Neuronal stem cell (in vitro differentiated cells): ENCODE measurements around the gene CCDC9B.
A peak's percentile ranks its signal among the peaks of the same experiment; 100 is the strongest.

Experiments used
- DNase-seq: peaks from one replicate; pipeline ENCODE4 v3.0.0-alpha.2; 2013; ENCODE audit warnings: low spot score
- H2AFZ ChIP-seq: one replicate; pipeline ENCODE4 v1.6.1; 2013; ENCODE audit warnings: mild to moderate bottlenecking, low read length, inconsistent platforms
- H2AK5ac ChIP-seq: 2 replicates; pipeline ENCODE4 v1.6.1; 2013; ENCODE audit warnings: low read depth, mild to moderate bottlenecking, inconsistent platforms, low read length, moderate library complexity, mixed read lengths
- H2BK120ac ChIP-seq: 2 replicates; pipeline ENCODE4 v1.6.1; 2013; ENCODE audit warnings: low read depth, mild to moderate bottlenecking, inconsistent platforms, low read length, moderate library complexity, mixed read lengths
- H2BK12ac ChIP-seq: one replicate; pipeline ENCODE4 v1.6.1; 2013; ENCODE audit warnings: low read length, inconsistent platforms
- H2BK15ac ChIP-seq: 2 replicates; pipeline ENCODE4 v1.6.1; 2013; ENCODE audit warnings: mild to moderate bottlenecking, low read length, inconsistent platforms, mixed read lengths
- H2BK5ac ChIP-seq: one replicate; pipeline ENCODE4 v1.6.1; 2013; ENCODE audit warnings: inconsistent platforms, mild to moderate bottlenecking, low read length, moderate library complexity
- H3K14ac ChIP-seq: one replicate; pipeline ENCODE4 v1.6.1; 2013; ENCODE audit warnings: low read length, inconsistent platforms
- H3K18ac ChIP-seq: 2 replicates; pipeline ENCODE4 v1.6.1; 2013; ENCODE audit warnings: low read length, inconsistent platforms
- H3K23ac ChIP-seq: 2 replicates; pipeline ENCODE4 v1.6.1; 2013; ENCODE audit warnings: low read depth, mild to moderate bottlenecking, mixed read lengths, low read length, inconsistent platforms; ENCODE audit not compliant: poor library complexity
- H3K27ac ChIP-seq: replicated peaks from 3 replicates; pipeline ENCODE4 v1.5.1; 2013; ENCODE audit warnings: low read length, inconsistent platforms
- H3K27me3 ChIP-seq, 3 experiments: 2 replicates each; pipeline ENCODE4 v1.6.1; 2013; ENCODE audit warnings: low read length in 3 of 3, mild to moderate bottlenecking in 2 of 3, inconsistent platforms in 1 of 3, low read depth in 1 of 3, mixed read lengths in 1 of 3, moderate library complexity in 1 of 3; ENCODE audit not compliant: control insufficient read depth in 3 of 3, insufficient read depth in 3 of 3
- H3K36me3 ChIP-seq, 2 donors: replicated peaks in 1 of 2; 2 replicates each; pipeline ENCODE4 v1.6.1; 2013; ENCODE audit warnings: low read length in 2 of 2; ENCODE audit not compliant: control insufficient read depth in 2 of 2, insufficient read depth in 2 of 2
- H3K4ac ChIP-seq: 2 replicates; pipeline ENCODE4 v1.6.1; 2013; ENCODE audit warnings: inconsistent platforms, mild to moderate bottlenecking, low read length, moderate library complexity
- H3K4me1 ChIP-seq, 2 donors: 1 replicate in 1 of 2; 2 replicates in 1 of 2; pipeline ENCODE4 v1.6.1; 2013; ENCODE audit warnings: low read length in 2 of 2, low read depth in 1 of 2; ENCODE audit not compliant: control insufficient read depth in 2 of 2, insufficient read depth in 1 of 2
- H3K4me2 ChIP-seq: one replicate; pipeline ENCODE4 v1.6.1; 2013; ENCODE audit warnings: mild to moderate bottlenecking, low read length, inconsistent platforms; ENCODE audit not compliant: insufficient read depth, poor library complexity, severe bottlenecking
- H3K4me3 ChIP-seq, 2 donors: 2 replicates each; pipeline ENCODE4 v1.5.1; 2013; ENCODE audit warnings: low read length in 2 of 2, mild to moderate bottlenecking in 2 of 2, inconsistent platforms in 1 of 2, moderate library complexity in 1 of 2
- H3K79me1 ChIP-seq: one replicate; pipeline ENCODE4 v1.6.1; 2013; ENCODE audit warnings: low read depth, mild to moderate bottlenecking, inconsistent platforms, low read length, moderate library complexity
- H3K9ac ChIP-seq: one replicate; pipeline ENCODE4 v1.6.1; 2013; ENCODE audit warnings: mild to moderate bottlenecking, low read depth, low read length, inconsistent platforms; ENCODE audit not compliant: poor library complexity
- H3K9me3 ChIP-seq, 2 donors: replicated peaks in 1 of 2; 2 replicates each; pipeline versions ENCODE3 to v1.6.1; 2013; ENCODE audit warnings: low read length in 2 of 2, mild to moderate bottlenecking in 2 of 2, inconsistent platforms in 1 of 2, low read depth in 1 of 2, mixed read lengths in 1 of 2, moderate library complexity in 1 of 2; ENCODE audit not compliant: control insufficient read depth in 2 of 2, insufficient read depth in 1 of 2
- H4K8ac ChIP-seq: one replicate; pipeline ENCODE4 v1.6.1; 2013; ENCODE audit warnings: low read depth, mild to moderate bottlenecking, inconsistent platforms, low read length, moderate library complexity
- H4K91ac ChIP-seq: one replicate; pipeline ENCODE4 v1.6.1; 2013; ENCODE audit warnings: low read length, low read depth, mild to moderate bottlenecking, inconsistent platforms; ENCODE audit not compliant: poor library complexity
- WGBS, 2 donors: extraction: QIAGEN DNeasy Blood & Tissue Kit; methylation state at CpG; one replicate each; pipeline ENCODE4 v1.1.7; 2013; ENCODE audit warnings: missing lambda C conversion rate in 2 of 2, mixed read lengths in 1 of 2; ENCODE audit not compliant: insufficient read length in 2 of 2, insufficient replicate concordance in 1 of 2; ENCODE audit errors: extremely low coverage in 2 of 2; 5-methylcytosine and 5-hydroxymethylcytosine counted together

The CCDC9B gene

DNA sequence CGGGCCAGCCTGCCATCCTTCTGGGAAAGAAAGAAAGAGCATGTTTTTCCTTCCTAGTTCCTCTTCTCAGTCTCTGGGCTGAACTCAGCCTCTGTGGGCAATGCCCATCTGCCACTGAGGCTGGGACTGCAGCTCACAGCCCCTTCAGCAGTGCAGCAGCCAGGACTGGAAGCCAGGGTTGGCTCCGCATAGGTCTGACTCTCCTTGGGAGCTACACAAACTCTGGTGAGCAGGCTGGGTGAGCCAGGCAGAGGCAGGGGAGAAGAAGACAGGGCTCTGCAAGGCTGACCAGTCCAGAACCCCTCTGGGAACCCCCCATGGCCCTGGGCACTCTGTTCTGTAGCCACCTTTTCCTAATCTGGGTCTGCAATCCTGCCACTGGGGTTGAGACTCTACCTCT, 20.9 kb upstream of the CCDC9B start:
- Histone ChIP-seq H3K18ac (no peak overlapping the region), H3K27me3 (peaks cover 0 to 82% (median 25%) of the 10 kb centered on the region in 3 experiments)

DNA sequence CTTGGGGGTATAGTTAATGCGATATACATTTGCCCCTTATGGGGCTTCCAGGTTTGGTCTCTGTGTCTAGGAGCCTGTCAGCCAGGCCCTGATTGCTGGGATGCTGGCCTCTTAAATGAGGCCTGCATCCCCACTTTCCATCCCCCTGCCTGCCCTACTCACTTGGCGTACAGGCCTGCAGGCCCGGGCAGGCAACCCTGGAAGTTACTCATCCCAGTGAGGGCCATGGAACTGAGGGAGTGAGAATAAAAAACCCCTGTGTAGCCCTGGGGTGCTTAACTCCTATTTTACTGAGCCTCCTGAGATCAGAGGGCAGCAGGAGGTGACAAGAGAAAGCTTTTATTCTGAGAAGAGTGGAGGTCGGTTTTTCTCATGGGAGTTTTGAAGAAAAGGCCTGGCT, 19.3 kb upstream of the CCDC9B start:
- no peak overlapping the region for H3K14ac ChIP-seq
- no peak overlapping the region for H2AFZ ChIP-seq
- no peak overlapping the region for H3K4me3 ChIP-seq
- no peak overlapping the region for H3K4ac ChIP-seq
- H3K36me3 ChIP-seq, result no peaks in the 10 kb centered on the region
- no peak overlapping the region for H2BK15ac ChIP-seq
- no peak overlapping the region for H3K4me2 ChIP-seq
- DNase-seq, result no peak
- peaks cover 9 to 10% of the 10 kb centered on the region in 2 donors for H3K4me1 ChIP-seq
- no peak overlapping the region for H3K18ac ChIP-seq
- H2BK12ac ChIP-seq, result no peak overlapping the region
- no peak overlapping the region for H2BK120ac ChIP-seq
- H3K23ac ChIP-seq, result no peak overlapping the region
- peaks cover 0 to 80% (median 21%) of the 10 kb centered on the region in 3 experiments for H3K27me3 ChIP-seq
- H3K79me1 ChIP-seq, result no peaks in the 10 kb centered on the region
- no peak overlapping the region for H3K27ac ChIP-seq
- no peak overlapping the region for H3K9ac ChIP-seq
- no peak overlapping the region for H2AK5ac ChIP-seq
- no peak overlapping the region for H2BK5ac ChIP-seq
- H4K91ac ChIP-seq, result no peak overlapping the region
- no peak overlapping the region for H4K8ac ChIP-seq
- no peaks in the 10 kb centered on the region for H3K9me3 ChIP-seq
- WGBS, 2 donors, result no CpG with 5 or more reads among the region's 4 CpGs

More for the DNA sequence above, 20.9 kb upstream of the CCDC9B start:
- Histone ChIP-seq H3K36me3 (no peaks in the 10 kb centered on the region), H2BK120ac (no peak overlapping the region), H2BK15ac (no peak overlapping the region), H3K9ac (no peak overlapping the region), H4K8ac (no peak overlapping the region), H3K9me3 (no peaks in the 10 kb centered on the region), H3K79me1 (no peaks in the 10 kb centered on the region), H3K4me2 (no peak overlapping the region), H2BK5ac (no peak overlapping the region), H3K14ac (no peak overlapping the region), H3K27ac (no peak overlapping the region), H3K4me1 (peaks cover 9 to 10% of the 10 kb centered on the region in 2 donors), H3K23ac (no peak overlapping the region), H2BK12ac (no peak overlapping the region), H2AK5ac (no peak overlapping the region), H3K4me3 (no peak overlapping the region), H2AFZ (no peak overlapping the region), H3K4ac (no peak overlapping the region), H4K91ac (no peak overlapping the region)
- DNase-seq, result no peak
- WGBS, 2 donors, result no CpG with 5 or more reads among the region's 2 CpGs

DNA sequence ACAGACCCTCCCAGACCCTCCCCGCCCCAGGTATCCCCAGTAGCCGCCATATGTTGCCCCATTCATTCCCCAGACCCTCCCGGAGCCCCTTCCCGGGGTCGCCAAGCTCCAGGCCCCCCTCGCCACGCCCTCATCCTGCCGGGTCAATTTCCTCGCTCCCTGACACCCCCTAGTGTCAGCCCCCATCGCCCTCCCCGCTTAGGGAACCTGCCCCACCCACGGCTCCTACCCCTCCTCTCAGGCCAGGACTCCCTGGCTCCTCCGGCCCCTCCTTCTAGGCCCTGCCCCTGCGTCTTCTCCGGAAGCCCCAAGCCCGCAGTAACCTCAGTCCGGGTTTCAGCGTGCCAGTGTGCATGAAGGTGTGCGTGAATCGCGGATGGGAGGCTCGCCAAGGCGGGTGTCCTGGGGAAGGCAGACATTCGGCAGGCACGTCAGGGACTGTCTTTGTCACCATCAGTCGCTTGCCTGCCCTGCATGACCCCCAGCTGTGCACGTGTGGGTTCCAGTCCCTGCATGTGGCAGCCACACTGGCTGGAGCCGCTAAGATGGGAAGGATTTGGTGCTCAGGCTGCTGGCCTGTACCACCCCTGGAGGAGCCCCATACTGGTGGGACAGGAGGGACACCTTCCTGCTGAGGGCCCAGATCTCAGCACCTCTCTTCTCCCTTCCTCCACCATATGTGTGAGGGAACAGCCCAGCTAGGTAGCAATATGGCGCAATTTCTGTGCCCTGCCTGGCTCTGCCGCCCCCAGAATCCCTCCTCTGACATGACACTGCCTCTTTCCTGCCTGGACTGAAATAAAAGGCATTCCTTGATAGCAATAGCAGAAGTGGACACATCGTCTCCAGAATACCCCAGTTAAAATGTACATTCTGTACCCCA, 18.0 kb upstream of the CCDC9B start:
- peak overlapping the region; percentile 60 for H3K23ac ChIP-seq
- peak overlapping the region; percentile 46 for H3K18ac ChIP-seq
- no peak overlapping the region for H3K4ac ChIP-seq
- no peak overlapping the region for H2BK15ac ChIP-seq
- no peaks in the 10 kb centered on the region for H3K79me1 ChIP-seq
- H2BK120ac ChIP-seq, result no peak overlapping the region
- WGBS, 2 donors, result no CpG with 5 or more reads among the region's 31 CpGs
- no peak overlapping the region for H3K27ac ChIP-seq
- H4K91ac ChIP-seq, result no peak overlapping the region
- no peak overlapping the region for H4K8ac ChIP-seq
- peak overlapping the region; percentile 90 for H3K4me2 ChIP-seq
- H3K9ac ChIP-seq, result peak overlapping the region; percentile 38
- H3K9me3 ChIP-seq, result no peaks in the 10 kb centered on the region
- H3K4me3 ChIP-seq, result peak overlapping the region; percentile 53 to 65
- H2AFZ ChIP-seq, result peak overlapping the region; percentile 97
- H2AK5ac ChIP-seq, result no peak overlapping the region
- no peaks in the 10 kb centered on the region for H3K36me3 ChIP-seq
- peaks cover 13 to 15% of the 10 kb centered on the region in 2 donors for H3K4me1 ChIP-seq
- no peak for DNase-seq
- H2BK5ac ChIP-seq, result no peak overlapping the region
- H3K14ac ChIP-seq, result no peak overlapping the region
- peaks cover 0 to 80% (median 21%) of the 10 kb centered on the region in 3 experiments for H3K27me3 ChIP-seq
- H2BK12ac ChIP-seq, result no peak overlapping the region

DNA sequence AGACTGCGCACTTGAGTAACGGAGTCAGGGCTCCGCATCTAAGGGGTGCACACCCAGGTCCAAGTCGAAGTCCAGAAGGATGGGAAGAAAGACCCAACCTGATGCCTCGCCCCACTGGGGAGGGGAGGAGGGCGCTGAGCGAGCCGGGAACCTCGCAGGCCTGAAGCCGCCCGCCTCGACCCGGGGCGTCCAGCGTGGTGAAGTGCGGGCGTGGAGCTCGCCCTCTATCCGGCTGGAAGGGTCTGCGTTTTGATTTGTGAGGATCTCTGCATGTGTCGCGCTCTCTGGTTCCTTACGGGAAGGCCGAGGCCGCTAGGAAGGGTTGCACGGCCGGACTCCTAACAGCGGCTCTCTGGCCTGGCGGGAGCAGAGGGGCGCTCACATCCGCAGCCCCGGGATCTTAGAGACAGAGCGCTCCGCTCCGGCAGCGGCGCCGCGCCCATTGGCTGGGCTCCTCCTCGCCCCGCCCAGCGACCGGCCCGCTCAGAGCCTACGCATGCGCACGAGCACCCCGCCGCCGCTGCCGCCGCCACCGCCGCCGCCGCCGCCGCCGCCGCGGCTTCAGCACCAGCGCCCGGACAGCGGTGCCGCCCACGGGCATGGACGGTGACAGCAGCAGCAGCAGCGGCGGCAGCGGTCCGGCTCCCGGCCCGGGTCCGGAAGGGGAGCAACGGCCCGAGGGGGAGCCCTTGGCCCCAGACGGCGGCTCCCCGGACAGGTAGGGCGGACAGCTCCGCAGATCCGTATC, 17.2 kb upstream of the CCDC9B start, which contains the start of gene DISP2:
Gene DISP2 (plus strand): TSS at position 497 of the 748 bp plus-strand sequence. CDS start 103 bp downstream, at position 600.
- Histone ChIP-seq H3K23ac (peak within 1 kb of the TSS; percentile 60), H2AFZ (peak within 1 kb of the TSS; percentile 97), H3K9me3 (no peaks in the 10 kb centered on the region), H3K18ac (peak within 1 kb of the TSS; percentile 52), H3K4me3 (peak within 1 kb of the TSS; percentile 53 to 76), H2BK15ac (no peak within 1 kb of the TSS), H2BK120ac (no peak within 1 kb of the TSS), H2BK12ac (no peak within 1 kb of the TSS), H3K14ac (no peak within 1 kb of the TSS), H3K79me1 (no peaks in the 10 kb centered on the region), H3K4ac (no peak within 1 kb of the TSS), H4K91ac (no peak within 1 kb of the TSS), H4K8ac (no peak within 1 kb of the TSS), H3K36me3 (no peaks in the 10 kb centered on the region), H3K4me1 (peaks cover 13 to 15% of the 10 kb centered on the region in 2 donors), H2BK5ac (no peak within 1 kb of the TSS), H3K27ac (no peak within 1 kb of the TSS), H3K9ac (peak within 1 kb of the TSS; percentile 75), H2AK5ac (no peak within 1 kb of the TSS), H3K27me3 (peaks cover 0 to 84% (median 21%) of the 10 kb centered on the region in 3 experiments), H3K4me2 (peak within 1 kb of the TSS; percentile 90)
- DNase-seq, result peak; percentile 90
- no CpG with 5 or more reads among the region's 82 CpGs for WGBS, 2 donors
